DOHH2 (cell line): ENCODE results near the gene FMNL1.

ENCODE experiments used
- H3F3A ChIP-seq: fragments of 200-600 bp; sonication (generic), shearing (Covaris generic); 2 replicates; pipeline ENCODE4 v1.6.0; 2016; ENCODE audit warnings: antibody characterized with exemption, mild to moderate bottlenecking; ENCODE audit not compliant: control insufficient read depth, insufficient read depth
- H3K27ac ChIP-seq: fragments of 200-600 bp; sonication (generic); 2 replicates; pipeline ENCODE4 v1.5.1; 2014; ENCODE audit warnings: low read depth, mild to moderate bottlenecking, low read length, moderate library complexity
- H3K27me3 ChIP-seq: fragments of 200-600 bp; sonication (generic); 2 replicates; pipeline ENCODE4 v1.6.1; 2014; ENCODE audit warnings: mild to moderate bottlenecking, low read length, mixed read lengths; ENCODE audit not compliant: control insufficient read depth
- H3K36me3 ChIP-seq: fragments of 200-600 bp; sonication (generic); 2 replicates; pipeline ENCODE4 v1.6.1; 2014; ENCODE audit warnings: mild to moderate bottlenecking, low read length, moderate library complexity, mixed read lengths; ENCODE audit not compliant: control insufficient read depth
- H3K4me1 ChIP-seq: fragments of 200-600 bp; sonication (generic); 2 replicates; pipeline ENCODE4 v1.6.1; 2014; ENCODE audit warnings: mild to moderate bottlenecking, low read length, mixed read lengths; ENCODE audit not compliant: control insufficient read depth
- H3K4me2 ChIP-seq: fragments of 200-600 bp; sonication (generic); 2 replicates; pipeline ENCODE4 v1.6.0; 2014; ENCODE audit warnings: mild to moderate bottlenecking, low read length, moderate library complexity
- H3K4me3 ChIP-seq: fragments of 200-600 bp; sonication (generic); 2 replicates; pipeline ENCODE4 v1.5.1; 2014; ENCODE audit warnings: mild to moderate bottlenecking, low read length, mixed read lengths
- H3K79me2 ChIP-seq: fragments of 200-600 bp; sonication (generic); 2 replicates; pipeline ENCODE4 v1.6.1; 2014; ENCODE audit warnings: mild to moderate bottlenecking, low read length, mixed read lengths; ENCODE audit not compliant: control insufficient read depth
- H3K9me2 ChIP-seq: fragments of 200-600 bp; sonication (generic); replicated peaks from 2 replicates; pipeline ENCODE4 v1.6.1; 2014; ENCODE audit warnings: mild to moderate bottlenecking, low read length, mixed read lengths; ENCODE audit not compliant: control insufficient read depth
- H3K9me3 ChIP-seq: fragments of 200-600 bp; sonication (generic); 2 replicates; pipeline ENCODE4 v1.6.1; 2014; ENCODE audit warnings: antibody characterized with exemption, low read length, mixed read lengths; ENCODE audit not compliant: control insufficient read depth, insufficient read depth
- H4K20me1 ChIP-seq: fragments of 200-600 bp; sonication (generic); 2 replicates; pipeline ENCODE4 v1.6.0; 2014; ENCODE audit warnings: low read depth, mild to moderate bottlenecking, antibody characterized with exemption, low read length, moderate library complexity; ENCODE audit not compliant: control insufficient read depth, insufficient read depth
- EZH2phosphoT487 ChIP-seq: fragments of 200-600 bp; sonication (generic); IDR thresholded peaks from 2 replicates; pipeline ENCODE4 v1.6.1; 2017; ENCODE audit warnings: borderline replicate concordance, mild to moderate bottlenecking, antibody characterized with exemption, low read length, moderate library complexity, mixed read lengths
- TF ChIP-seq, protein P1 (sequence below): fragments of 200-600 bp; sonication (generic); IDR thresholded peaks from one replicate; pipeline ENCODE4 v1.5.1; 2014; ENCODE audit warnings: antibody characterized with exemption, mild to moderate bottlenecking, low read depth, low read length; ENCODE audit not compliant: poor library complexity, severe bottlenecking

FMNL1 gene

DNA sequence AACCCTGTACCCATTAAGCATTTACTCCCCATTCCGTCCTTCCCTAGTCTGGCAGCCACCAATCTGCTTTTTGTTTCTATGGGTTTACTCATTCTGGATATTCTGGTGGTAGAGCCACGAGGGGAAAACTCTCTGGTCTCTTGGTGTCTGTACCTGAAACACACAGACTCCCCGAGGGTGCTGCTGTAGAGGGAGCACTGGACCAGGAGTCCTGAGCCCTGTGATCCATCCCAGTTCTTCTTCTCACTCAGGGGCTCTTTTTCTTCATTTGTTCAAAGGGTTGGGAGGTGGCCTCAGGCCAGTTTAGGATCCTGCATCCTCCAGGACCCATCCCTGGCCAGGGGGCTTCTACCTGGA is 45.9 kb upstream of the FMNL1 start:
- Histone ChIP-seq H3K27ac (no peak overlapping the region), H3K4me1 (peaks cover 17% of the 10 kb centered on the region), H3K36me3 (no peaks in the 10 kb centered on the region), H3K9me2 (no peaks in the 10 kb centered on the region), H3K9me3 (no peaks in the 10 kb centered on the region), H4K20me1 (no peaks in the 10 kb centered on the region), H3K4me2 (no peak overlapping the region), H3K27me3 (peaks cover 8% of the 10 kb centered on the region; the same call in 1 of the 2 replicates), H3K4me3 (no peak overlapping the region), H3K79me2 (no peaks in the 10 kb centered on the region), H3F3A (no peaks in the 10 kb centered on the region)
- TF ChIP-seq, protein P1, sequence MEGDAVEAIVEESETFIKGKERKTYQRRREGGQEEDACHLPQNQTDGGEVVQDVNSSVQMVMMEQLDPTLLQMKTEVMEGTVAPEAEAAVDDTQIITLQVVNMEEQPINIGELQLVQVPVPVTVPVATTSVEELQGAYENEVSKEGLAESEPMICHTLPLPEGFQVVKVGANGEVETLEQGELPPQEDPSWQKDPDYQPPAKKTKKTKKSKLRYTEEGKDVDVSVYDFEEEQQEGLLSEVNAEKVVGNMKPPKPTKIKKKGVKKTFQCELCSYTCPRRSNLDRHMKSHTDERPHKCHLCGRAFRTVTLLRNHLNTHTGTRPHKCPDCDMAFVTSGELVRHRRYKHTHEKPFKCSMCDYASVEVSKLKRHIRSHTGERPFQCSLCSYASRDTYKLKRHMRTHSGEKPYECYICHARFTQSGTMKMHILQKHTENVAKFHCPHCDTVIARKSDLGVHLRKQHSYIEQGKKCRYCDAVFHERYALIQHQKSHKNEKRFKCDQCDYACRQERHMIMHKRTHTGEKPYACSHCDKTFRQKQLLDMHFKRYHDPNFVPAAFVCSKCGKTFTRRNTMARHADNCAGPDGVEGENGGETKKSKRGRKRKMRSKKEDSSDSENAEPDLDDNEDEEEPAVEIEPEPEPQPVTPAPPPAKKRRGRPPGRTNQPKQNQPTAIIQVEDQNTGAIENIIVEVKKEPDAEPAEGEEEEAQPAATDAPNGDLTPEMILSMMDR = no peak
- no peak for TF ChIP-seq EZH2phosphoT487

DNA sequence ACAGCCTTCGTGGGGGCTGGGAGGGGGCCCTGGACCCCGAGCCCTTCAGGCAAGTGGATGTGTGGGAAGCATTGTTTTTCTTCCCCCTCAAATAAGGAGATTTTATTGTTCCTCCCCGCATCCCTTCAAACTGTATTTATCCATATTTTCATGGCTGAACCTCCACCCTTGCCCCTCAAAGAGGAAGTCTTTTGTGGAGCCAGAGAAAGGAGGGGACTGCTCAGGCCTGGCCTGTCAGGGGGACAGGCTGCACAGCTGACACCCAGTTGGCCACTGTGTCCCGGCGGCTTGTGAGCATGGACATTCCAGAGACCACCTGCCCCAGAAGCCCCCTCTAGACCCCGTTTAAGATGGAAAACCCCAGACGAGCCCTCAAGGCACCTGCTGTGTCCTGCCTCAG is 44.1 kb upstream of the FMNL1 start:
- no peaks in the 10 kb centered on the region for H3K36me3 ChIP-seq
- H3K9me2 ChIP-seq = no peaks in the 10 kb centered on the region
- no peaks in the 10 kb centered on the region for H3F3A ChIP-seq
- TF ChIP-seq, protein P1 = no peak
- no peak for TF ChIP-seq EZH2phosphoT487
- no peak overlapping the region for H3K4me2 ChIP-seq
- H3K27ac ChIP-seq = no peak overlapping the region
- peaks cover 11% of the 10 kb centered on the region for H3K27me3 ChIP-seq
- H4K20me1 ChIP-seq = no peaks in the 10 kb centered on the region
- no peaks in the 10 kb centered on the region for H3K9me3 ChIP-seq
- H3K79me2 ChIP-seq = no peaks in the 10 kb centered on the region
- peaks cover 7% of the 10 kb centered on the region for H3K4me1 ChIP-seq
- H3K4me3 ChIP-seq = no peak overlapping the region

DNA sequence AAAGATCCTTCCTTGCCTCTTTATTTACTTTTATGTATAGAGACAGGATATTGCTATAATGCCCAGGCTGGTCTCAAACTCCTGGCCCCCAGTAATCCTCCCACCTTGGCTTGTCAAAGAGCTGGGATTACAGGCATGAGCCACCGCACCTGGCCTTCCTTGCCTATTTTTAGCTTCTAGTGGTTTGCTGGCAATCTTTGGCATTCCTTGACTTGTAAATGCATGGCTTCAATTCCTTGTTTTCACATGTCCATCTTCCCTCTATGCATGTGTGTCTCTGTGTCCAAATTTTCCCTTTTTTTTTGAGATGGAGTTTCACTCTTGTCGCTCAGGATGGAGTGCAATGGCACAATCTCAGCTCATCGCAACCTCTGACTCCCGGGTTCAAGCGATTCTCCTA is 37.5 kb upstream of the FMNL1 start:
- no peaks in the 10 kb centered on the region for H3F3A ChIP-seq
- H3K4me1 ChIP-seq = no peaks in the 10 kb centered on the region
- no peaks in the 10 kb centered on the region for H3K9me2 ChIP-seq
- H3K9me3 ChIP-seq = no peaks in the 10 kb centered on the region
- no peak overlapping the region for H3K4me2 ChIP-seq
- no peaks in the 10 kb centered on the region for H3K36me3 ChIP-seq
- no peak overlapping the region for H3K4me3 ChIP-seq
- H3K27ac ChIP-seq = no peak overlapping the region
- no peaks in the 10 kb centered on the region for H4K20me1 ChIP-seq
- H3K79me2 ChIP-seq = no peaks in the 10 kb centered on the region
- H3K27me3 ChIP-seq = peaks cover 17% of the 10 kb centered on the region
- no peak for TF ChIP-seq EZH2phosphoT487
- TF ChIP-seq, protein P1 = no peak
